GM21381 (cell line): ENCODE measurements around the gene IL15RA.
"Not testable (repeated sequence)": the region's sequence is repeated elsewhere in the genome, so short reads cannot be mapped to it uniquely, and the experiment has no call there.

Source experiments
- ATAC-seq: cut with Tn5 transposase; IDR thresholded peaks from one replicate; pipeline ENCODE4 v1.9.1; 2021; ENCODE audit warnings: mild to moderate bottlenecking, moderate library complexity; ENCODE audit not compliant: unreplicated experiment

IL15RA gene

DNA sequence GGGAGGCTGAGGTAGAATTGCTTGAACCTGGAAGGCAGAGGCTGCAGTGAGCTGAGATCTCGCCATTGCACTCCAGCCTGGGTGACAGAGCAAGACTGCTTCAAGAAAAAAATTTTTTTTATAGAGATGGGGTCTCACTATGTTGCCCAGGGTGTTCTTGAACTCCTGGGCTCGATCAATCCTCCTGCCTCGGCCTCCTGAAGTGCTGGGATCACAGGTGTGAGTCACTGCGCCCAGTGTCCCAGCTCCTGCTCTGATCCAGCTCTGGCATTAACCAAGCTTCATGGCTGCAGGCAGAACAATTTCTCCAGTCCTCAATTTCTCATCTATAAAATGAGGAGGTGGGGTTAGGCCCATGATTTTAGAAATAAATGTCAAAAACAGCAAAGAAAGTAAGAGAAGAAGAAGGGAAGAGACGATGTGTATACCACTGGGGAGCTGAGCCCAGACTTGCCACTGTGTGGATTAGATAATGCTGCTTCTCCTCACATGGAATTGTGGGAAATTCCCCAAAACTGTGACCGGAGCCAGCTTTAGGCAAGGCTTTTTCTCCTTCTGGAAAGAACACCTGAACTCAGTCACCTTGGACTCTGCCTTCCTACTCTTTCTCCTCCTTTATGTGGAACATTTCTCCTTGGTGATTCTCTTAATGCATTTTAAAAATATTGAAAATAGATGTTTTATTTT lies 25.5 kb downstream of the IL15RA start:
- ATAC-seq, result no peak

DNA sequence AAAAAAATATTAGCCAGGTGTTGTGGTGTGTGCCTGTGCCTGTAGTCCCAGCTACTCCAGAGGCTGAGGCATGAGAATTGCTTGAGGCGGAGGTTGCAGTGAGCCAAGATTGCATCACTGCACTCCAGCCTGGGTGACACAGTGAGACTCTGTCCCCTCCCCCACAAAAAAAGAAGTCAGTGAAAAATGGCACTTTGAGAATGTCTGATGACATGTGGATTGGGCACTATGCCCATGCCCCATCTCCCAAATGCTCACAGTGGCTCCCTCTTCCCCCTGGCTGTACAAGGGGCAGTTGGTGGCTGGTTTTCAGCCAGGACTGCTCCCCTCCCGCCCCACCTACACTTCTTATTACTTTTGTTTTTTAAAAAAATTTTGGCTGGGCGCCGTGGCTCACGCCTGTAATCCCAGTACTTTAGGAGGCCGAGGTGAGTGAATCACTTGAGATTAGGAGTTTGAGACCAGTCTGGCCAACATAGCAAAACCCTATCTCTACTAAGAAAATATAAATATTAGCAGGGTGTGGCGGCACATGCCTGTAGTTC lies 26.1 kb downstream of the IL15RA start:
- no peak for ATAC-seq

GRCh38 chr10:5949009-5949759 lies 28.2 kb downstream of the IL15RA start:
- no peak for ATAC-seq

- no peak for ATAC-seq
Observed at GRCh38 chr10:5948208-5948585, 29.1 kb downstream of the IL15RA start.

- ATAC-seq, result no peak
Observed at GRCh38 chr10:5947471-5948207, 29.7 kb downstream of the IL15RA start.

GRCh38 chr10:5946786-5947185 lies 30.6 kb downstream of the IL15RA start:
- ATAC-seq, result no peak

DNA sequence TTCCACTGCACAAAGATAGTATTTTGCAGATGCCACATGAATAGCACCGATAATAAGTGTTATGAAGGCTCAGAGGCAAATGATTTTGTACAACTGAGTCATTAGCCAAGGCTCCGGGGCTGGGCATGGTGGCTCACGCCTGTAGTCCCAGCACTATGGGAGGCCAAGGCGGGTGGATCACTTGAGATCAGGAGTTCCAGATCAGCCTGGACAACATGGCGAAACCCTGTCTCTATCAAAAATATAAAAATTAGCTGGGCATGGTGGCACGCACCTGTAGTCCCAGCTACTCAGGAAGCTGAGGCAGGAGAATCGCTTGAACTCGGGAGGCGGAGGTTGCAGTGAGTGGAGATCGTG lies 30.9 kb downstream of the IL15RA start:
- not testable (repeated sequence) for ATAC-seq

- ATAC-seq, result no peak
Observed at GRCh38 chr10:5945561-5946418, 31.6 kb downstream of the IL15RA start.

DNA sequence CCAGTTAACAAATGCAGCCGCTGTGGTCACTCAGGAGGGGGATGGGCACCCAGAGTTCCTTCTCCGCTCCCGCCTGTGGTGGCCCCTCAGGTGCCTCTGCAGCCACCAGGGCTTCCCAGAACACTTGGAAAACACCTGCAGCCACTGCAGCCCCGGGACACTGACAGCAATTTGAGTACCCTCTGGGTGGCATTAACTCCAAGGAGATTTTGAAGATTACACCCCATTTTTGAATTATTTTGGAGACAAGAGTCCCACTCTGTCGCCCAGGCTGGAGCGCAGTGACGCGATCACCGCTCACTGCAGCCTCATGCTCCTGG lies 32.2 kb downstream of the IL15RA start:
- no peak for ATAC-seq

- ATAC-seq, result no peak
Observed at GRCh38 chr10:5944389-5945189, 32.8 kb downstream of the IL15RA start.

- no peak for ATAC-seq
Observed at GRCh38 chr10:5943536-5943935, 33.8 kb downstream of the IL15RA start.

- ATAC-seq, result no peak
Observed at GRCh38 chr10:5942474-5942873, 34.9 kb downstream of the IL15RA start.

- ATAC-seq, result no peak
Observed at GRCh38 chr10:5942001-5942400, 35.3 kb downstream of the IL15RA start.

DNA sequence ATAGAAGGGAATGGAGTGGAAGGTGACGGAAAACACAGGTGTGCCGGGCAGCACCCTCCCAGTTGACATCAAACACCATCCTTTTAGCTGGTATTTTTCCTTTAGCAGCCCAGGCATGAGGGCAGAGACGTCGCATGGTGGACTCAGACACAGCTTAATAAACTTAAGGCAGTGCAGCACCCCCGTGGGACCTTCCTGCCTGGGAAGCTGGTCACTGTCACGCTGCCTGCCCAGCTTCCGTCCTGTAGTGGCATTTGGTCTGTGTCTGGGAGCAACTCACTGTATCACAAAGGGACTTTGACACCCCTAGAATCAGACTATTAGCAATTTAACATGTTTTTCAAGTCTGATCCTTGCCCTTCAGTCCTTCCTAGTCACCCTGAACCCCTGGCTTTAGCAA lies 35.8 kb downstream of the IL15RA start:
- no peak for ATAC-seq

DNA sequence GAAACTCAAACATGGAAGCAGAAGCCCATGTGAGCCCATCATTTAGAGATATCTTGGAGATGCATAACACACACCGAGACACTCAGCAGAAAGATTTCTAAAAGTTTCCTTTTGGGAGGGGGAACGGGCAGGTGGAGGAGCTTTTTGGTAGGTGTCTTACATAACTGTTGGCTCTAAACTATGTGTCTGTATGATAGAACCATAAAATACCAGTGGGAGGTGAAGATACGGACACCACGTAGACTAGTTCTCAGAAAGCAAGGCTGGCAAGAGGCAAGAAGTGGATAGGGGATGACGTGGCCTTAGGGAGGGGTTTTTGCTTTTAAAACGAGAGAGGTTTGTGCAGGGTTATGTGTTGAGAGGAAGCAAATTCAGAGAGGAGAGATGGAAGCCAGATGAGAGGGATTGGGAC lies 36.5 kb downstream of the IL15RA start:
- ATAC-seq, result no peak

GRCh38 chr10:5938291-5938690 lies 39.1 kb downstream of the IL15RA start:
- ATAC-seq, result no peak

- no peak for ATAC-seq
Observed at GRCh38 chr10:5937016-5937415, 40.3 kb downstream of the IL15RA start.

DNA sequence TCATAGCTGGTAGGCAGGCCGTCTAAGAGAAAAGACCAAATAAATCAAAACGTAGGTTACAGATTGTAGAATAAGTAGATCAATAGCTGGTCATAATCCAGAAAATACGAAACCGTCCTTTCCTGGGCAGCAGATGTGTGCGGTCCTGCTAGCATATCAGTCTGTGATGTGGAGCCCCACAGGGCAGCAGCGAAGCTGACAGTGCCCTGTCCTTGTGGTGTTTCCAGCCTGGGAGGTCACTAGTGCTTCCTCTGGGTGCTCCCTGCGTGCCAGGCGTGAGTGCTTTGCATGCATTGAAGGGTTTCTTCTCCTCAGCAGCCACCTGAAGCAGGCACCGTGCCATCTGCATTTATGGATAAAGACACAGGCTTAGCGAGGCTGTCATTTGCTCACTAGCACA lies 41.7 kb downstream of the IL15RA start:
- no peak for ATAC-seq

DNA sequence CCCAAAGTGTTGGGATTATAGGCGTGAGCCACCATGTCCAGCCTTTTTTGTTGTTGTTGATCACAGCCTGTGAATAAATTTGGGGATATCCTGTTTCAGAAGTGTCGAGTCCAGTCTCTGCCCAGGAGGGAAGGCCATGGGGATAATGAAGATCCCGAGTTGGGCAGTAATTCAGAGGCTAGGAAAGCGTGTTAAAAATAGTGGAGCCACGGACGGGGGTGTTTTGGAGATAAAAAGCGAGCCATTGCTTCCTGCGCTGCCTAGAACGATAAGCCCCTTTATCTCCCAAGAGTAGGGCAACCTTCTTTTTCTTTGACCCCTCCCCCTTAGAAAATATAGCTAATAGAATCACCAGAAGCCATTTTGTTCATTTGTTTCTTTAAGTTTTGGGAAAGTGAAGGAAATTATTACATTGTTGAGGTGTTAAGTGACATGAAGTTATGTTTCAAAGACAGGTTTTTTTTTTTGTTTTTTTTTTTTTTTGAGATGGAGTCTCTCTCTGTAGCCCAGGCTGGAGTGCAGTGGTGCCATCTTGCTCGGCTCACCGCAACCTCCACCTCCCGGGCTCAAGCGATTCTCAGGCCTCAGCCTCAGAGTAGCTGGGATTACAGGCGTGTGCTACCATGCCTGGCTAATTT lies 43.3 kb downstream of the IL15RA start:
- ATAC-seq, result no peak

DNA sequence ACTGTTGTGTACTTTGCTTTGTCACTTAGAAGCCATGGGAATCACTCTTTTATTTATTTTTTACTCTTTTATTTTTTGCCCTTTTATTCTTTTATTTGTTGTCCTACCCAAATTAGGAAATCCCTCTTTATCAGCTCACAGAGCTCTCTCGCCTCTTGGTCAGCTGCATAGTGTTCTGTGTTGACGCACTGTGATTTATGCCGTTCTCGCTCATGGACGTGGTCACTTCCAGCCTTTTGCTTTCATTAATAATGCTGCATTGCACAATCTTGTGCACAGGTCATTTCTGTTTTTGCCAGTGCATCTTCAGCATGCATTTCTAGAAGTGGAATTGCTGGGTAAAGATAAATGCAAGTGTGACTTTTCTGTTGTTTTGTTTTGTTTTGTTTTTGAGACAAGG lies 45.0 kb downstream of the IL15RA start:
- ATAC-seq, result no peak
